ENCODE measurements around the gene SPEM1. TPM values are rescaled to one million over a fixed set of nuclear protein-coding genes. Genes with fewer than 3 reads are reported as not detected.

SPEM1 gene
- total and polyA plus RNA-seq, 2 of the 13 experiments (the other 11 are each of a cell fraction or from before 2014, with no cell fraction given) = not detected

DNA sequence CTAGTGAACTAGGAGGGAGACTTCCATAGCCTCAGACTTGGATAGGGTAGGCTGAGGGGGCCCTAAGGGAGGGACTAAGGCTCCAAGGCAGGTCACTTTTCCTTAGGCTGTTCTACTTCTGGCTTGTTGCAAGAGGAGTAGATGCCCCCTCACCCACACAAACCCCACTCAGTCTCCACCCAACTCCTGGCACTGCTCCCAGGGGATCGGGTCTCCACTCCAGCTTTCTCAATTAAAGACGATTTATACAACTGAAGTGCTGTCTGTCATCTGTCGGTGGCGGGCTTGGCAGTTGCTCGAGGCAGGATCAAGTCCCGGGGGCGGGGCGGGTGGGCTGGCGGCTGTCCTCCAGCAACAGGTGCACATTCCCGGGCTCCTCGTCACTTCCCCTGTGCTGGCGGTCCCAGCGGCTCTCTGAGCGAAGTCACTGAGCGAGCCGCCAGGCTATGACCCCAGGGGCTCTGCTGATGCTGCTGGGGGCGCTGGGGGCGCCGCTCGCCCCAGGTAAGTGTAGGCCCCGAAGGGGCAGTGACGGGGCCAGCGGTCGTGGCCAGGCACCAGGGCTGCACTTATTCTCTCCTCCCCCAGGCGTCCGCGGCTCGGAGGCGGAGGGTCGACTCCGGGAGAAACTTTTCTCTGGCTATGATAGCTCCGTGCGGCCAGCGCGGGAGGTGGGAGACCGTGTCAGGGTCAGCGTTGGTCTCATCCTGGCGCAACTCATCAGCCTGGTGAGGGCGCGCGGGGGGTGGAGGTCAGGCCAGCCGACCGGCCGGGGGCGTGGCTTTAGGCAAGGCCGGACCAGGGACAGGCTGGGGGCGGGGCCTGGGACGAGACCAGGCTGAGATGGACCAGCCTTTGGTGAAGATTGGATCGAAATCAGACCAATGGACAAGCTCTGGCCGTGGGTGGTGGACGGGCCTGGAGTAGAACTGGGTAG lies 24.8 kb downstream of the SPEM1 start, which contains the start of gene CHRNB1 (continued):
- no peak for TF ChIP-seq HNF1B (CRISPR knock-in tag; IDR thresholded peaks at IDR 0.05)
- TF ChIP-seq, protein P1, sequence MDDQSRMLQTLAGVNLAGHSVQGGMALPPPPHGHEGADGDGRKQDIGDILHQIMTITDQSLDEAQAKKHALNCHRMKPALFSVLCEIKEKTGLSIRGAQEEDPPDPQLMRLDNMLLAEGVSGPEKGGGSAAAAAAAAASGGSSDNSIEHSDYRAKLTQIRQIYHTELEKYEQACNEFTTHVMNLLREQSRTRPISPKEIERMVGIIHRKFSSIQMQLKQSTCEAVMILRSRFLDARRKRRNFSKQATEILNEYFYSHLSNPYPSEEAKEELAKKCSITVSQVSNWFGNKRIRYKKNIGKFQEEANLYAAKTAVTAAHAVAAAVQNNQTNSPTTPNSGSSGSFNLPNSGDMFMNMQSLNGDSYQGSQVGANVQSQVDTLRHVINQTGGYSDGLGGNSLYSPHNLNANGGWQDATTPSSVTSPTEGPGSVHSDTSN (CRISPR knock-in tag; IDR thresholded peaks at IDR 0.05; ENCODE audit: borderline replicate concordance) = no peak
- TF ChIP-seq KDM1A (CRISPR knock-in tag; IDR thresholded peaks at IDR 0.05) = no peak; the same call in 1 of the 2 replicates
- TF ChIP-seq FUBP1 (CRISPR knock-in tag; IDR thresholded peaks at IDR 0.05; ENCODE audit: borderline replicate concordance) = no peak
- peak; percentile 3; the same call in 1 of the 2 replicates for TF ChIP-seq STAG1 (CRISPR knock-in tag; IDR thresholded peaks at IDR 0.05)
- no peak for TF ChIP-seq GLI4 (CRISPR knock-in tag; IDR thresholded peaks at IDR 0.05; ENCODE audit: borderline replicate concordance)
- peak; percentile 75 for TF ChIP-seq ESRRA (CRISPR knock-in tag; IDR thresholded peaks at IDR 0.05; ENCODE audit: low read depth)
- TF ChIP-seq PRMT3 (CRISPR knock-in tag; IDR thresholded peaks at IDR 0.05; ENCODE audit: borderline replicate concordance, low read depth) = no peak
- TF ChIP-seq, protein P2, sequence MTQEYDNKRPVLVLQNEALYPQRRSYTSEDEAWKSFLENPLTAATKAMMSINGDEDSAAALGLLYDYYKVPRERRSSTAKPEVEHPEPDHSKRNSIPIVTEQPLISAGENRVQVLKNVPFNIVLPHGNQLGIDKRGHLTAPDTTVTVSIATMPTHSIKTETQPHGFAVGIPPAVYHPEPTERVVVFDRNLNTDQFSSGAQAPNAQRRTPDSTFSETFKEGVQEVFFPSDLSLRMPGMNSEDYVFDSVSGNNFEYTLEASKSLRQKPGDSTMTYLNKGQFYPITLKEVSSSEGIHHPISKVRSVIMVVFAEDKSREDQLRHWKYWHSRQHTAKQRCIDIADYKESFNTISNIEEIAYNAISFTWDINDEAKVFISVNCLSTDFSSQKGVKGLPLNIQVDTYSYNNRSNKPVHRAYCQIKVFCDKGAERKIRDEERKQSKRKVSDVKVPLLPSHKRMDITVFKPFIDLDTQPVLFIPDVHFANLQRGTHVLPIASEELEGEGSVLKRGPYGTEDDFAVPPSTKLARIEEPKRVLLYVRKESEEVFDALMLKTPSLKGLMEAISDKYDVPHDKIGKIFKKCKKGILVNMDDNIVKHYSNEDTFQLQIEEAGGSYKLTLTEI (CRISPR knock-in tag; conservative IDR thresholded peaks at IDR 0.05) = no peak
- TF ChIP-seq REXO4 (CRISPR knock-in tag; IDR thresholded peaks at IDR 0.05; ENCODE audit: borderline replicate concordance) = no peak
- TF ChIP-seq USF2 (IDR thresholded peaks at IDR 0.05; ENCODE audit: low read depth, low read length) = no peak
- no peak for TF ChIP-seq USF2 (CRISPR knock-in tag; IDR thresholded peaks at IDR 0.05; ENCODE audit: borderline replicate concordance)
- no peak for TF ChIP-seq TIGD3 (CRISPR knock-in tag; IDR thresholded peaks at IDR 0.05; ENCODE audit: borderline replicate concordance)
- peak; percentile 89; the same call in 1 of the 2 replicates for TF ChIP-seq ZNF160 (CRISPR knock-in tag; IDR thresholded peaks at IDR 0.05)
- TF ChIP-seq ZNF350 (CRISPR knock-in tag; IDR thresholded peaks at IDR 0.05; ENCODE audit: borderline replicate concordance, low read depth) = peak; percentile 65; the same call in 1 of the 2 replicates
- TF ChIP-seq RFXANK (CRISPR knock-in tag; IDR thresholded peaks at IDR 0.05) = no peak
- TF ChIP-seq MAFK (conservative IDR thresholded peaks at IDR 0.05 in 1 of 2, IDR thresholded peaks at IDR 0.05 in 1 of 2; ENCODE audit: low read length in 2 of 2) = no peak
